Measurements from ENCODE around the gene POU2AF1.
"Not testable (repeated sequence)": the region's sequence is repeated elsewhere in the genome, so short reads cannot be mapped to it uniquely, and the experiment has no call there.

POU2AF1 gene

GRCh38 chr11:111347002-111347722 lies 31.9 kb downstream of the POU2AF1 start:
- DNase-seq (ENCODE audit: low read depth) = no peak

GRCh38 chr11:111344032-111344431 lies 35.0 kb downstream of the POU2AF1 start:
- no peak for DNase-seq (ENCODE audit: low read depth)

- DNase-seq (ENCODE audit: low read depth) = no peak
Measured at GRCh38 chr11:111342329-111342728, 36.7 kb downstream of the POU2AF1 start.

- DNase-seq (ENCODE audit: low read depth) = no peak
Measured at GRCh38 chr11:111339758-111340388, 39.2 kb downstream of the POU2AF1 start.

GRCh38 chr11:111336582-111337256 lies 42.4 kb downstream of the POU2AF1 start:
- DNase-seq (ENCODE audit: low read depth) = no peak

- no peak for DNase-seq (ENCODE audit: low read depth)
Measured at GRCh38 chr11:111336062-111336461, 43.0 kb downstream of the POU2AF1 start.

- DNase-seq (ENCODE audit: low read depth) = no peak
Measured at GRCh38 chr11:111335549-111335948, 43.5 kb downstream of the POU2AF1 start.

GRCh38 chr11:111334532-111335502 lies 44.3 kb downstream of the POU2AF1 start:
- DNase-seq (ENCODE audit: low read depth) = no peak

GRCh38 chr11:111331711-111332479 lies 47.2 kb downstream of the POU2AF1 start:
- DNase-seq (ENCODE audit: low read depth) = no peak

- no peak for DNase-seq (ENCODE audit: low read depth)
Measured at GRCh38 chr11:111330234-111330893, 48.7 kb downstream of the POU2AF1 start.

GRCh38 chr11:111329306-111330204 lies 49.5 kb downstream of the POU2AF1 start:
- DNase-seq (ENCODE audit: low read depth) = no peak

GRCh38 chr11:111327908-111328624 lies 51.0 kb downstream of the POU2AF1 start:
- no peak for DNase-seq (ENCODE audit: low read depth)

GRCh38 chr11:111326824-111327223 lies 52.3 kb downstream of the POU2AF1 start:
- DNase-seq (ENCODE audit: low read depth) = no peak

GRCh38 chr11:111325259-111325658 lies 53.8 kb downstream of the POU2AF1 start:
- DNase-seq (ENCODE audit: low read depth) = no peak

GRCh38 chr11:111324277-111324720 lies 54.8 kb downstream of the POU2AF1 start:
- no peak for DNase-seq (ENCODE audit: low read depth)

- DNase-seq (ENCODE audit: low read depth) = no peak
Measured at GRCh38 chr11:111322534-111322933, 56.5 kb downstream of the POU2AF1 start.

GRCh38 chr11:111320728-111321568 lies 58.1 kb downstream of the POU2AF1 start:
- DNase-seq (ENCODE audit: low read depth) = no peak

- DNase-seq (ENCODE audit: low read depth) = not testable (repeated sequence)
Measured at GRCh38 chr11:111320199-111320598, 58.9 kb downstream of the POU2AF1 start.

Data from stimulated activated CD8-positive, alpha-beta memory T cell treated with anti-CD3 and anti-CD28 coated beads, Interleukin-12 subunit alpha, Interleukin-12 subunit beta, amount 100 ng/mL, for 1 hour (primary cell).